GM23338 (cell line): ENCODE data around the gene MED12L. TPM values are rescaled to one million over a fixed set of nuclear protein-coding genes. Genes with fewer than 3 reads are reported as not detected.
"Not testable (repeated sequence)": the region's sequence is repeated elsewhere in the genome, so short reads cannot be mapped to it uniquely, and the experiment has no call there.

Experiments used
- ATAC-seq: fragments of 200-7000 bp; cut with Tn5 transposase; 3 replicates; pipeline ENCODE4 v1.9.1; 2020
- DNase-seq: peaks from one replicate; pipeline ENCODE4 v3.0.0-alpha.2; 2015; ENCODE audit warnings: low spot score
- H2AFZ ChIP-seq: fragments of 200-600 bp; sonication (generic); 2 replicates; pipeline ENCODE4 v1.8.0; 2016; ENCODE audit warnings: antibody characterized with exemption, mild to moderate bottlenecking, moderate library complexity
- H3F3A ChIP-seq: fragments of 200-600 bp; sonication (generic); replicated peaks from 2 replicates; pipeline ENCODE4 v1.8.0; 2017; ENCODE audit warnings: antibody characterized with exemption, mixed run types, low read depth
- H3K27ac ChIP-seq: fragments of 200-600 bp; sonication (generic); 2 replicates; pipeline ENCODE4 v1.6.1; 2016; ENCODE audit warnings: low read depth
- H3K27me3 ChIP-seq: fragments of 200-600 bp; sonication (generic); 2 replicates; pipeline ENCODE4 v1.8.0; 2016; ENCODE audit warnings: mild to moderate bottlenecking, mixed run types, moderate library complexity; ENCODE audit not compliant: insufficient read depth
- H3K36me3 ChIP-seq: fragments of 200-600 bp; sonication (generic); 2 replicates; pipeline ENCODE4 v1.8.0; 2016; ENCODE audit warnings: mild to moderate bottlenecking; ENCODE audit not compliant: insufficient read depth
- H3K4me1 ChIP-seq: fragments of 200-600 bp; sonication (generic); 2 replicates; pipeline ENCODE4 v1.8.0; 2016; ENCODE audit warnings: mild to moderate bottlenecking, moderate library complexity; ENCODE audit not compliant: insufficient read depth
- H3K4me2 ChIP-seq: fragments of 200-600 bp; sonication (generic); 2 replicates; pipeline ENCODE4 v1.7.1; 2017; ENCODE audit warnings: mixed run types
- H3K4me3 ChIP-seq: fragments of 200-600 bp; sonication (generic); 2 replicates; pipeline ENCODE4 v1.6.1; 2016; ENCODE audit warnings: mixed run types
- H3K79me2 ChIP-seq: fragments of 200-600 bp; sonication (generic); replicated peaks from 2 replicates; pipeline ENCODE4 v1.8.0; 2017; ENCODE audit warnings: mild to moderate bottlenecking; ENCODE audit not compliant: insufficient read depth
- H3K9me2 ChIP-seq: fragments of 200-600 bp; sonication (generic); 2 replicates; pipeline ENCODE4 v1.8.0; 2017; ENCODE audit not compliant: insufficient read depth
- H4K20me1 ChIP-seq: fragments of 200-600 bp; sonication (generic); replicated peaks from 2 replicates; pipeline ENCODE4 v1.8.0; 2017; ENCODE audit warnings: mild to moderate bottlenecking; ENCODE audit not compliant: insufficient read depth
- H3K27ac Mint-ChIP-seq: 2 replicates; pipeline ENCODE4 v1.8.0; 2020; ENCODE audit warnings: inconsistent platforms, mild to moderate bottlenecking, moderate library complexity, mixed read lengths
- H3K27me3 Mint-ChIP-seq: 3 replicates; pipeline ENCODE4 v1.8.0; 2022; ENCODE audit warnings: low read depth, mild to moderate bottlenecking, moderate library complexity, mixed read lengths, inconsistent platforms; ENCODE audit not compliant: insufficient read depth, poor library complexity
- H3K36me3 Mint-ChIP-seq: 3 replicates; pipeline ENCODE4 v1.8.0; 2021; ENCODE audit warnings: low read depth, mild to moderate bottlenecking, inconsistent platforms, moderate library complexity, mixed read lengths
- H3K4me1 Mint-ChIP-seq: 3 replicates; pipeline ENCODE4 v1.8.0; 2020; ENCODE audit warnings: mild to moderate bottlenecking, inconsistent platforms, mixed read lengths
- H3K4me3 Mint-ChIP-seq: 3 replicates; pipeline ENCODE4 v1.8.0; 2021; ENCODE audit warnings: moderate library complexity, mild to moderate bottlenecking, inconsistent platforms, mixed read lengths
- H3K9me3 Mint-ChIP-seq: 3 replicates; pipeline ENCODE4 v1.8.0; 2020; ENCODE audit warnings: moderate library complexity, mild to moderate bottlenecking, inconsistent platforms, mixed read lengths
- CREB1 ChIP-seq: fragments of 250-450 bp; sonication (Bioruptor Pico); IDR thresholded peaks from 2 replicates; pipeline ENCODE4 v1.5.0; 2020; ENCODE audit warnings: low read depth, mild to moderate bottlenecking, moderate library complexity
- EZH2phosphoT487 ChIP-seq: fragments of 200-600 bp; sonication (generic); IDR thresholded peaks from one replicate; pipeline ENCODE4 v1.8.1; 2018; ENCODE audit warnings: antibody characterized with exemption; ENCODE audit not compliant: unreplicated experiment
- JUNB ChIP-seq: IDR thresholded peaks from one replicate; pipeline ENCODE4 v1.6.1; 2016; ENCODE audit warnings: antibody characterized with exemption; ENCODE audit not compliant: unreplicated experiment
- NANOG ChIP-seq: IDR thresholded peaks from 2 replicates; pipeline ENCODE4 v1.6.1; 2016; ENCODE audit warnings: antibody characterized with exemption, borderline replicate concordance
- polyA plus RNA-seq: library from polyadenylated mRNA; unstranded; fragments of >200 nt; fragmentation: Nextera tagmentation; extraction: Ambion mirVana; gene quantifications from 2 replicates; pipeline ENCODE4 v1.2.1, GENCODE V29; 2016
- total RNA-seq: library from RNA; depleted of rRNA; stranded (reverse); fragments of >200 nt; shearing (Covaris generic); gene quantifications from 2 replicates; pipeline ENCODE4 v1.2.3, GENCODE V29; 2014

MED12L gene
- total and polyA plus RNA-seq, 2 experiments from 2014 or later = 5.7 to 25.0 TPM

- not testable (repeated sequence) for H3K79me2 ChIP-seq, H3F3A ChIP-seq, H3K27me3 Mint-ChIP-seq, H2AFZ ChIP-seq, H3K9me3 Mint-ChIP-seq, H3K27me3 ChIP-seq, H3K36me3 ChIP-seq, H3K4me3 ChIP-seq, H3K9me2 ChIP-seq, H4K20me1 ChIP-seq, H3K4me3 Mint-ChIP-seq, H3K27ac Mint-ChIP-seq, DNase-seq, ATAC-seq
- Histone ChIP-seq H3K4me1 (peaks cover 40% of the 10 kb centered on the region), H3K27ac (0 out of 2 replicates have a peak overlapping the region, but pooled peaks have one; percentile 81), H3K4me2 (0 out of 2 replicates have a peak overlapping the region, but pooled peaks have one; percentile 44)
- Mint-ChIP-seq H3K36me3 (peaks cover 27% of the 10 kb centered on the region), H3K4me1 (peaks cover 53% of the 10 kb centered on the region)
Measured at GRCh38 chr3:151392191-151392590, 306.7 kb downstream of the MED12L start.

GRCh38 chr3:151393146-151393830 is 307.8 kb downstream of the MED12L start:
- ATAC-seq (peak; percentile 80), DNase-seq (peak; percentile 85)
- Histone ChIP-seq H3K27me3 (no peaks in the 10 kb centered on the region), H3K79me2 (no peaks in the 10 kb centered on the region), H3K4me1 (peaks cover 40% of the 10 kb centered on the region), H3K36me3 (no peaks in the 10 kb centered on the region), H3K27ac (peak overlapping the region; percentile 81), H3K4me2 (peak overlapping the region; percentile 45), H3F3A (no peaks in the 10 kb centered on the region), H4K20me1 (no peaks in the 10 kb centered on the region), H2AFZ (no peak overlapping the region), H3K4me3 (peak overlapping the region; percentile 12), H3K9me2 (no peaks in the 10 kb centered on the region)
- Mint-ChIP-seq H3K27me3 (peaks cover 2% of the 10 kb centered on the region), H3K36me3 (peaks cover 21% of the 10 kb centered on the region), H3K4me1 (peaks cover 49% of the 10 kb centered on the region), H3K9me3 (no peaks in the 10 kb centered on the region), H3K4me3 (peak overlapping the region; percentile 54), H3K27ac (peak overlapping the region; percentile 96)
- TF ChIP-seq EZH2phosphoT487 (no peak), NANOG (peak; percentile 82; the same call in 1 of the 2 replicates)

GRCh38 chr3:151393941-151394340 is 308.5 kb downstream of the MED12L start:
- no peaks in the 10 kb centered on the region for H3K79me2 ChIP-seq
- DNase-seq (no peak), ATAC-seq (no peak)
- H3K27me3 ChIP-seq = no peaks in the 10 kb centered on the region
- H3K27ac ChIP-seq = peak overlapping the region; percentile 80
- H3K36me3 ChIP-seq = no peaks in the 10 kb centered on the region
- H3K9me3 Mint-ChIP-seq = no peaks in the 10 kb centered on the region
- H2AFZ ChIP-seq = no peak overlapping the region
- H3K4me3 ChIP-seq = peak overlapping the region; percentile 11
- H3K4me2 ChIP-seq = peak overlapping the region; percentile 45
- no peaks in the 10 kb centered on the region for H4K20me1 ChIP-seq
- no peaks in the 10 kb centered on the region for H3F3A ChIP-seq
- H3K27me3 Mint-ChIP-seq = peaks cover 2% of the 10 kb centered on the region
- peak overlapping the region; percentile 54 for H3K4me3 Mint-ChIP-seq
- H3K9me2 ChIP-seq = no peaks in the 10 kb centered on the region
- peaks cover 49% of the 10 kb centered on the region for H3K4me1 Mint-ChIP-seq
- H3K27ac Mint-ChIP-seq = peak overlapping the region; percentile 93
- H3K36me3 Mint-ChIP-seq = peaks cover 21% of the 10 kb centered on the region
- H3K4me1 ChIP-seq = peaks cover 44% of the 10 kb centered on the region
- TF ChIP-seq NANOG (peak; percentile 91; the same call in 1 of the 2 replicates), JUNB (no peak)

GRCh38 chr3:151394611-151395010 is 309.1 kb downstream of the MED12L start:
- H3K4me3 ChIP-seq = peak overlapping the region; percentile 11; the same call in 1 of the 2 replicates
- TF ChIP-seq EZH2phosphoT487 (no peak), CREB1 (CRISPR knock-in tag) (no peak)
- no peaks in the 10 kb centered on the region for H3K9me3 Mint-ChIP-seq
- no peaks in the 10 kb centered on the region for H3F3A ChIP-seq
- H4K20me1 ChIP-seq = no peaks in the 10 kb centered on the region
- H3K4me1 Mint-ChIP-seq = peaks cover 51% of the 10 kb centered on the region
- H3K36me3 Mint-ChIP-seq = peaks cover 21% of the 10 kb centered on the region
- peak overlapping the region; percentile 80 for H3K27ac ChIP-seq
- H3K9me2 ChIP-seq = no peaks in the 10 kb centered on the region
- H3K27me3 Mint-ChIP-seq = peaks cover 2% of the 10 kb centered on the region
- ATAC-seq = peak; percentile 49; the same call in 2 of the 3 replicates
- no peaks in the 10 kb centered on the region for H3K27me3 ChIP-seq
- H2AFZ ChIP-seq = no peak overlapping the region
- DNase-seq = no peak
- no peaks in the 10 kb centered on the region for H3K79me2 ChIP-seq
- peak overlapping the region; percentile 93 for H3K27ac Mint-ChIP-seq
- peak overlapping the region; percentile 54; the same call in 2 of the 3 replicates for H3K4me3 Mint-ChIP-seq
- no peaks in the 10 kb centered on the region for H3K36me3 ChIP-seq
- H3K4me2 ChIP-seq = peak overlapping the region; percentile 45
- H3K4me1 ChIP-seq = peaks cover 51% of the 10 kb centered on the region
